Pancreas (tissue), 10 donors: Measurements from ENCODE around the gene HELZ. TPM values are rescaled to one million over a fixed set of nuclear protein-coding genes. Genes with fewer than 3 reads are reported as not detected.

ENCODE experiments used
- ATAC-seq, 4 donors: fragments of 200-7000 bp; cut with Tn5 transposase; one replicate each; pipeline versions ENCODE4 v1.8.0 to v1.9.1; 2020; ENCODE audit warnings: mild to moderate bottlenecking in 4 of 4, moderate library complexity in 4 of 4
- DNase-seq, 6 donors: peaks; one replicate each; pipeline ENCODE4 v3.0.0-alpha.2; 2020
- FAIRE-seq: peaks from 2 replicates; lab custom pipeline; 2012; peaks lifted over from hg19 to GRCh38; lab: Jason Lieb, UNC
- H3K27ac ChIP-seq, 4 donors: fragments of 200-600 bp; sonication (generic); 1 replicate in 3 of 4; 2 replicates in 1 of 4; pipeline versions ENCODE4 v1.5.0 to v1.8.0; 2020
- H3K27me3 ChIP-seq, 4 donors: fragments of 200-600 bp; one replicate each; pipeline ENCODE4 v1.8.0; 2021
- H3K36me3 ChIP-seq, 3 donors: fragments of 200-600 bp; sonication (generic) in 1 of 3; one replicate each; pipeline versions ENCODE4 v1.5.0 to v1.8.0; 2020 to 2021
- H3K4me1 ChIP-seq, 3 donors: fragments of 200-600 bp; one replicate each; pipeline ENCODE4 v1.8.0; 2021
- H3K4me3 ChIP-seq, 4 donors: fragments of 200-600 bp; sonication (generic) in 2 of 4; one replicate each; pipeline versions ENCODE4 v1.5.0 to v1.8.0; 2020 to 2021
- H3K9me3 ChIP-seq, 4 donors: fragments of 200-600 bp; one replicate each; pipeline ENCODE4 v1.8.0; 2021
- WGBS, 2 donors: extraction: QIAGEN DNeasy Blood & Tissue Kit; methylation state at CpG; one replicate each; pipeline ENCODE4 v1.1.7; 2013; 5-methylcytosine and 5-hydroxymethylcytosine counted together
- intact Hi-C, 3 donors: fragments of 100-400 bp; cut with DNase I; formaldehyde crosslinking; loops; one replicate each; pipeline versions ENCODE4 v1.11.1 to v1.14.2; 2022
- polyA plus RNA-seq, 2 donors: library from polyadenylated mRNA; stranded (reverse); fragments of 200-250 nt; gene quantifications; one replicate each; pipeline ENCODE4 v1.2.3, GENCODE V29; 2013
- total RNA-seq, 6 donors: library from RNA; stranded (reverse); fragmentation: NEBNext Ultra II Directional in 4 of 6; extraction: Animal tissue kit (Norgen Biotek cat#: 25700) in 4 of 6; gene quantifications; one replicate each; pipeline versions ENCODE4 v1.2.1 to v1.2.4, GENCODE V29; 2021 to 2023
- TF ChIP-seq, protein P1 (sequence below), 4 donors: fragments of 200-600 bp; sonication (generic) in 3 of 4; IDR thresholded peaks; one replicate each; pipeline versions ENCODE4 v1.5.0 to v1.8.0; 2021; ENCODE audit warnings: antibody characterized with exemption in 4 of 4
- donor health status: healthy with polysubstance abuse.
- donor health status: DM: no; HTN: no; CAD: no; lungs with moderate emphysema.
- donor health status: DM: no; HTN: no; CAD: no.
- donor health status: control.
- donor health status: control.
- donor health status: Bipolar disorder and iron deficiency.
- donor health status: DM: yes; HTN: yes; CAD: no.
- donor health status: DM: no; HTN: no; CAD: no.
- donor health status: DM: no; HTN: no; CAD: no.
- donor health status: DM: yes; HTN: yes; CAD: no.

The HELZ gene
- total and polyA plus RNA-seq, 8 donors = 4.1 to 36.6 (median 23.9) TPM

GRCh38 chr17:67217446-67217845 is 27.6 kb downstream of the HELZ start:
- TF ChIP-seq, protein P1, sequence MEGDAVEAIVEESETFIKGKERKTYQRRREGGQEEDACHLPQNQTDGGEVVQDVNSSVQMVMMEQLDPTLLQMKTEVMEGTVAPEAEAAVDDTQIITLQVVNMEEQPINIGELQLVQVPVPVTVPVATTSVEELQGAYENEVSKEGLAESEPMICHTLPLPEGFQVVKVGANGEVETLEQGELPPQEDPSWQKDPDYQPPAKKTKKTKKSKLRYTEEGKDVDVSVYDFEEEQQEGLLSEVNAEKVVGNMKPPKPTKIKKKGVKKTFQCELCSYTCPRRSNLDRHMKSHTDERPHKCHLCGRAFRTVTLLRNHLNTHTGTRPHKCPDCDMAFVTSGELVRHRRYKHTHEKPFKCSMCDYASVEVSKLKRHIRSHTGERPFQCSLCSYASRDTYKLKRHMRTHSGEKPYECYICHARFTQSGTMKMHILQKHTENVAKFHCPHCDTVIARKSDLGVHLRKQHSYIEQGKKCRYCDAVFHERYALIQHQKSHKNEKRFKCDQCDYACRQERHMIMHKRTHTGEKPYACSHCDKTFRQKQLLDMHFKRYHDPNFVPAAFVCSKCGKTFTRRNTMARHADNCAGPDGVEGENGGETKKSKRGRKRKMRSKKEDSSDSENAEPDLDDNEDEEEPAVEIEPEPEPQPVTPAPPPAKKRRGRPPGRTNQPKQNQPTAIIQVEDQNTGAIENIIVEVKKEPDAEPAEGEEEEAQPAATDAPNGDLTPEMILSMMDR (IDR thresholded peaks at IDR 0.05) = no peak
- Histone ChIP-seq H3K9me3 (no peaks in the 10 kb centered on the region), H3K27ac (no peak overlapping the region), H3K4me1 (peaks cover 8 to 27% (median 23%) of the 10 kb centered on the region in 3 donors), H3K36me3 (peaks cover 0 to 6% (median 0%) of the 10 kb centered on the region in 3 donors), H3K4me3 (no peak overlapping the region), H3K27me3 (no peaks in the 10 kb centered on the region)
- no peak for FAIRE-seq
- ATAC-seq = no peak
- DNase-seq = no peak
- intact Hi-C loops = no loop called here
- WGBS, 2 donors = 93 to 96% methylated on average over 4 of the region's 4 CpGs

DNA sequence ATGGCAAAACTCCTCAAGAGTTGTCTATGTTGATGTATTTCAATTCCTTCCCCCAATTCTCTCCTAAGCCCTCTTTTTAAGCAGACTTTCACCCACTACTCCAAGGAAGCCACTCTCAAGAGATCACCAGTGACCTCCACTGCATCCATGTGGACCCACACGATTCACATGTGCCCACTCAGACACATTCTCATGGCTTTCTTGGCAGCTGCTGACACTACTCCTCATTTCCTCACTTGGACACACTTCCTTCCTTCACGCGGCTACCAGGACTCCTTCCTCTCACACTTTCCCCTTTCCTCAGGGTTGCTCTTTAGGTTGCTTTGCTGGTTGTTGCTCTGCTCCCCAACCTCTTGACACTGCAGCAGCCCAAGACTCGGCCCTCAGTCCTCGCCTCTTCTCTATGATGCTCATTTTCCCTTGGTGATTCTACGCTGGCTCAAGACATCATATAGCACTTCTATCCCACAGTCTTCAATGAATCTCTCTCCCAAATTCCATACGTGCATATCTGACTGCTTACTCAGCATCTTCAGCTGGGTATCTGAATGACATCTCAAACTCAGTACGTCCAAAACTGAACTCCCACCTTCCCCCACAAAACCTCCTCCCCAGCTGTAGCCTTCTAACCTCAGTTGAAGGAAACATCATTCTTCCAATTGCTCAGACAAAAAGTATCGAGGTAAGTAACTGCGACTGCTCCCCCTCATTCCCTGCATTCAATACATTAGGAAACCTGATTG is 28.2 kb downstream of the HELZ start:
- no peak for DNase-seq

GRCh38 chr17:67215991-67216421 is 29.0 kb downstream of the HELZ start:
- TF ChIP-seq, protein P1 (IDR thresholded peaks at IDR 0.05) = no peak
- ATAC-seq = peak; percentile 66 to 82 (median 80)
- intact Hi-C loops = no loop called here
- no peak for DNase-seq
- H3K4me1 ChIP-seq = peaks cover 15 to 34% (median 29%) of the 10 kb centered on the region in 3 donors
- peak overlapping the region; percentile 16 to 75 (median 34) for H3K27ac ChIP-seq
- peaks cover 0 to 6% (median 0%) of the 10 kb centered on the region in 3 donors for H3K36me3 ChIP-seq
- no peak overlapping the region for H3K4me3 ChIP-seq
- WGBS, 2 donors = 14 to 16% methylated on average over 7 of the region's 7 CpGs
- FAIRE-seq = no peak
- no peaks in the 10 kb centered on the region for H3K9me3 ChIP-seq
- H3K27me3 ChIP-seq = no peaks in the 10 kb centered on the region

More for the DNA sequence above, 28.2 kb downstream of the HELZ start:
- H3K4me3 ChIP-seq = no peak overlapping the region
- H3K4me1 ChIP-seq = peaks cover 8 to 31% (median 25%) of the 10 kb centered on the region in 3 donors
- peak overlapping the region in 3 of 4 donors; percentile 16 to 75 (median 50) for H3K27ac ChIP-seq
- WGBS, 2 donors = 85 to 90% methylated on average over 10 of the region's 10 CpGs
- ATAC-seq = no peak
- intact Hi-C loops = no loop called here
- TF ChIP-seq, protein P1 (IDR thresholded peaks at IDR 0.05) = no peak
- peaks cover 0 to 6% (median 0%) of the 10 kb centered on the region in 3 donors for H3K36me3 ChIP-seq
- H3K27me3 ChIP-seq = no peaks in the 10 kb centered on the region
- no peak for FAIRE-seq
- no peaks in the 10 kb centered on the region for H3K9me3 ChIP-seq

- TF ChIP-seq, protein P1 (IDR thresholded peaks at IDR 0.05) = no peak
- no peak for FAIRE-seq
- Histone ChIP-seq H3K27ac (peak overlapping the region in 1 of 4 donors; percentile 24), H3K4me1 (peaks cover 26 to 42% (median 35%) of the 10 kb centered on the region in 3 donors), H3K9me3 (no peaks in the 10 kb centered on the region), H3K27me3 (no peaks in the 10 kb centered on the region), H3K4me3 (no peak overlapping the region), H3K36me3 (peaks cover 0 to under 1% (median 0%) of the 10 kb centered on the region in 3 donors)
- intact Hi-C loops = no loop called here
- peak in 1 of 4 donors; percentile 34 for ATAC-seq
- DNase-seq = no peak
- 57 to 59% methylated on average over 9 of the region's 9 CpGs for WGBS, 2 donors
Measured at GRCh38 chr17:67212714-67213417, 32.1 kb downstream of the HELZ start.
